HAP-1 (cell line): Measurements from ENCODE around the gene MYRFL.

Experiments used
- DNase-seq, 2 experiments: peaks; one replicate each; pipeline ENCODE4 v3.0.0-alpha.2; 2016 to 2020; ENCODE audit warnings: low spot score in 2 of 2
- H3K27me3 ChIP-seq: fragments of 250-450 bp; sonication (Bioruptor Pico); 2 replicates; pipeline ENCODE4 v1.5.1; 2020; ENCODE audit warnings: low read depth, mild to moderate bottlenecking, moderate library complexity
- H3K36me3 ChIP-seq: fragments of 250-450 bp; sonication (Bioruptor Pico); replicated peaks from 2 replicates; pipeline ENCODE4 v1.5.1; 2020; ENCODE audit warnings: mild to moderate bottlenecking
- H3K4me1 ChIP-seq: fragments of 250-450 bp; sonication (Bioruptor Pico); 2 replicates; pipeline ENCODE4 v1.5.1; 2020; ENCODE audit warnings: mild to moderate bottlenecking
- H3K4me3 ChIP-seq: fragments of 250-450 bp; sonication (Bioruptor Pico); 2 replicates; pipeline ENCODE4 v1.5.1; 2020; ENCODE audit warnings: mild to moderate bottlenecking, moderate library complexity
- H3K9me3 ChIP-seq: fragments of 250-450 bp; sonication (Bioruptor Pico); 2 replicates; pipeline ENCODE4 v1.5.1; 2020; ENCODE audit warnings: mild to moderate bottlenecking, moderate library complexity
- in situ Hi-C: fragments of 300-500 bp; cut with MboI; formaldehyde crosslinking; loops from 3 replicates; pipeline ENCODE4 v1.14.3; 2020; ENCODE audit warnings: low sequenced_read_pairs, inconsistent platforms, mixed read lengths

Gene MYRFL

GRCh38 chr12:69915964-69916363, 90.9 kb downstream of the MYRFL start:
- Histone ChIP-seq H3K36me3 (no peaks in the 10 kb centered on the region), H3K4me1 (no peaks in the 10 kb centered on the region), H3K9me3 (no peaks in the 10 kb centered on the region), H3K27me3 (no peaks in the 10 kb centered on the region), H3K4me3 (no peak overlapping the region)
- no peak for DNase-seq
- in situ Hi-C loops, result no loop called here

GRCh38 chr12:69916544-69917235, 91.7 kb downstream of the MYRFL start:
- no peak for DNase-seq
- Histone ChIP-seq H3K4me1 (no peaks in the 10 kb centered on the region), H3K9me3 (no peaks in the 10 kb centered on the region), H3K27me3 (no peaks in the 10 kb centered on the region), H3K4me3 (no peak overlapping the region), H3K36me3 (no peaks in the 10 kb centered on the region)
- in situ Hi-C loops, result no loop called here

- in situ Hi-C loops, result no loop called here
- DNase-seq, result no peak
- Histone ChIP-seq H3K27me3 (peaks cover 3% of the 10 kb centered on the region; the same call in 1 of the 2 replicates), H3K36me3 (no peaks in the 10 kb centered on the region), H3K4me1 (no peaks in the 10 kb centered on the region), H3K4me3 (no peak overlapping the region), H3K9me3 (no peaks in the 10 kb centered on the region)
Measured at GRCh38 chr12:69918287-69918686, 93.3 kb downstream of the MYRFL start.

- DNase-seq, result no peak
- in situ Hi-C loops, result no loop called here
- H3K4me3 ChIP-seq, result no peak overlapping the region
- H3K36me3 ChIP-seq, result no peaks in the 10 kb centered on the region
- no peaks in the 10 kb centered on the region for H3K4me1 ChIP-seq
- H3K9me3 ChIP-seq, result no peaks in the 10 kb centered on the region
- H3K27me3 ChIP-seq, result peaks cover 3% of the 10 kb centered on the region; the same call in 1 of the 2 replicates
Measured at GRCh38 chr12:69919495-69919894, 94.5 kb downstream of the MYRFL start.

- no peak for DNase-seq
- in situ Hi-C loops, result no loop called here
- H3K4me1 ChIP-seq, result no peaks in the 10 kb centered on the region
Measured at GRCh38 chr12:69921831-69922230, 96.8 kb downstream of the MYRFL start.

GRCh38 chr12:69922999-69923398, 98.0 kb downstream of the MYRFL start:
- Histone ChIP-seq H3K36me3 (no peaks in the 10 kb centered on the region), H3K9me3 (no peaks in the 10 kb centered on the region), H3K27me3 (peaks cover 3% of the 10 kb centered on the region; the same call in 1 of the 2 replicates), H3K4me3 (no peak overlapping the region), H3K4me1 (no peaks in the 10 kb centered on the region)
- in situ Hi-C loops, result no loop called here
- DNase-seq, result no peak

More at GRCh38 chr12:69921831-69922230, 96.8 kb downstream of the MYRFL start:
- no peak overlapping the region for H3K4me3 ChIP-seq
- H3K9me3 ChIP-seq, result no peaks in the 10 kb centered on the region
- H3K36me3 ChIP-seq, result no peaks in the 10 kb centered on the region
- peaks cover 3% of the 10 kb centered on the region; the same call in 1 of the 2 replicates for H3K27me3 ChIP-seq

- no peak for DNase-seq
- in situ Hi-C loops, result no loop called here
- H3K4me3 ChIP-seq, result no peak overlapping the region
Measured at GRCh38 chr12:69925291-69925690, 100.3 kb downstream of the MYRFL start.

GRCh38 chr12:69927164-69927563, 102.1 kb downstream of the MYRFL start:
- no peak overlapping the region for H3K4me3 ChIP-seq
- H3K9me3 ChIP-seq, result no peaks in the 10 kb centered on the region
- H3K36me3 ChIP-seq, result no peaks in the 10 kb centered on the region
- in situ Hi-C loops, result no loop called here
- no peaks in the 10 kb centered on the region for H3K4me1 ChIP-seq
- DNase-seq, result no peak
- H3K27me3 ChIP-seq, result peaks cover 3% of the 10 kb centered on the region; the same call in 1 of the 2 replicates

More at GRCh38 chr12:69925291-69925690, 100.3 kb downstream of the MYRFL start:
- Histone ChIP-seq H3K36me3 (no peaks in the 10 kb centered on the region), H3K27me3 (peaks cover 3% of the 10 kb centered on the region; the same call in 1 of the 2 replicates), H3K9me3 (no peaks in the 10 kb centered on the region), H3K4me1 (no peaks in the 10 kb centered on the region)

- in situ Hi-C loops, result no loop called here
- Histone ChIP-seq H3K4me1 (peaks cover 11% of the 10 kb centered on the region), H3K4me3 (no peak overlapping the region), H3K27me3 (no peaks in the 10 kb centered on the region), H3K9me3 (no peaks in the 10 kb centered on the region), H3K36me3 (no peaks in the 10 kb centered on the region)
- DNase-seq, result no peak
Measured at GRCh38 chr12:69929125-69929524, 104.1 kb downstream of the MYRFL start.

- in situ Hi-C loops, result no loop called here
Measured at GRCh38 chr12:69929531-69929930, 104.5 kb downstream of the MYRFL start.

GRCh38 chr12:69931569-69931968, 106.5 kb downstream of the MYRFL start:
- Histone ChIP-seq H3K4me3 (no peak overlapping the region), H3K36me3 (no peaks in the 10 kb centered on the region), H3K4me1 (peaks cover 11% of the 10 kb centered on the region), H3K27me3 (no peaks in the 10 kb centered on the region), H3K9me3 (no peaks in the 10 kb centered on the region)
- in situ Hi-C loops, result no loop called here
- DNase-seq, result no peak

More at GRCh38 chr12:69929531-69929930, 104.5 kb downstream of the MYRFL start:
- Histone ChIP-seq H3K4me1 (peaks cover 11% of the 10 kb centered on the region), H3K36me3 (no peaks in the 10 kb centered on the region), H3K27me3 (no peaks in the 10 kb centered on the region), H3K4me3 (no peak overlapping the region), H3K9me3 (no peaks in the 10 kb centered on the region)
- no peak for DNase-seq

- Histone ChIP-seq H3K27me3 (no peaks in the 10 kb centered on the region), H3K4me3 (no peak overlapping the region), H3K36me3 (no peaks in the 10 kb centered on the region), H3K4me1 (peaks cover 11% of the 10 kb centered on the region), H3K9me3 (no peaks in the 10 kb centered on the region)
- DNase-seq, result peak in 1 of 2 experiments; percentile 18
- in situ Hi-C loops, result no loop called here
Measured at GRCh38 chr12:69932154-69932553, 107.1 kb downstream of the MYRFL start.

- no peaks in the 10 kb centered on the region for H3K27me3 ChIP-seq
- H3K4me3 ChIP-seq, result no peak overlapping the region
- peak; percentile 58 to 78 for DNase-seq
Measured at GRCh38 chr12:69932676-69933552, 107.9 kb downstream of the MYRFL start.

GRCh38 chr12:69934011-69934410, 109.0 kb downstream of the MYRFL start:
- in situ Hi-C loops, result no loop called here
- Histone ChIP-seq H3K4me3 (no peak overlapping the region), H3K4me1 (peaks cover 11% of the 10 kb centered on the region), H3K36me3 (no peaks in the 10 kb centered on the region), H3K27me3 (no peaks in the 10 kb centered on the region), H3K9me3 (no peaks in the 10 kb centered on the region)
- no peak for DNase-seq

More at GRCh38 chr12:69932676-69933552, 107.9 kb downstream of the MYRFL start:
- no peaks in the 10 kb centered on the region for H3K36me3 ChIP-seq
- in situ Hi-C loops, result no loop called here
- H3K9me3 ChIP-seq, result no peaks in the 10 kb centered on the region
- H3K4me1 ChIP-seq, result peaks cover 11% of the 10 kb centered on the region
